ENCODE results near the gene LRBA. TPM values are rescaled to one million over a fixed set of nuclear protein-coding genes. Genes with fewer than 3 reads are reported as not detected.
"Not testable (repeated sequence)": the region's sequence is repeated elsewhere in the genome, so short reads cannot be mapped to it uniquely, and the experiment has no call there.

The LRBA gene
- total RNA-seq, 3 donors from 2014 or later (not counting 1 experiment from before 2014, with no cell fraction given) = 72.1 to 87.6 (median 83.1) TPM

DNA sequence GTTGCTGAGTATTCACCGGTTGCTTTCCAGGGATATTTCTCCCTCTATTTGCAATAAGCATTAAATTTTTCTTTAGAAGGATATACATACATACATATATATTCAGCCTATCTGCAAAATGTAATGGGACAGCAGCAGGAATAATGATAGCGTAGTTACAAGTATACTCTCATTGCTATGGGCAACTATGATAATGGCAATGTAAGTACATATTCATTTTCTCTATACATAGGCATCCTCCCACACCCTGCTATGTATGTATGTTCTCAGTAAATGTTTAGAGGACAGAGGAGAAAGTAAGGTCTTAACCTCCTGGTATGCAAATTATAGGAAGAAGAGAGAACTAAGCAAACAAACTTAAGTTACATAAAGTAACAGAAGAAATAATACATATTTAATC is 452.8 kb downstream of the LRBA start:
- WGBS (ENCODE audit: insufficient coverage) = 100% methylated on average over 1 of the region's 2 CpGs
- Histone ChIP-seq H3K4me1 (ENCODE audit: control insufficient read depth, insufficient read depth, low read length) (no peaks in the 10 kb centered on the region), H3K36me3 (ENCODE audit: control insufficient read depth, insufficient read depth, low read length) (no peaks in the 10 kb centered on the region), H3K4me3 (ENCODE audit: low read length) (no peak overlapping the region), H3K27ac (ENCODE audit: low read length) (no peak overlapping the region), H3K27me3 (ENCODE audit: control insufficient read depth, insufficient read depth, low read length) (no peaks in the 10 kb centered on the region), H3K9me3 (ENCODE audit: control insufficient read depth, insufficient read depth, low read length) (no peaks in the 10 kb centered on the region)
- no peak for ATAC-seq
- H3K36me3 Mint-ChIP-seq = no peaks in the 10 kb centered on the region
- H3K27ac Mint-ChIP-seq = no peak overlapping the region
- no peak for DNase-seq
- TF ChIP-seq, protein P1, sequence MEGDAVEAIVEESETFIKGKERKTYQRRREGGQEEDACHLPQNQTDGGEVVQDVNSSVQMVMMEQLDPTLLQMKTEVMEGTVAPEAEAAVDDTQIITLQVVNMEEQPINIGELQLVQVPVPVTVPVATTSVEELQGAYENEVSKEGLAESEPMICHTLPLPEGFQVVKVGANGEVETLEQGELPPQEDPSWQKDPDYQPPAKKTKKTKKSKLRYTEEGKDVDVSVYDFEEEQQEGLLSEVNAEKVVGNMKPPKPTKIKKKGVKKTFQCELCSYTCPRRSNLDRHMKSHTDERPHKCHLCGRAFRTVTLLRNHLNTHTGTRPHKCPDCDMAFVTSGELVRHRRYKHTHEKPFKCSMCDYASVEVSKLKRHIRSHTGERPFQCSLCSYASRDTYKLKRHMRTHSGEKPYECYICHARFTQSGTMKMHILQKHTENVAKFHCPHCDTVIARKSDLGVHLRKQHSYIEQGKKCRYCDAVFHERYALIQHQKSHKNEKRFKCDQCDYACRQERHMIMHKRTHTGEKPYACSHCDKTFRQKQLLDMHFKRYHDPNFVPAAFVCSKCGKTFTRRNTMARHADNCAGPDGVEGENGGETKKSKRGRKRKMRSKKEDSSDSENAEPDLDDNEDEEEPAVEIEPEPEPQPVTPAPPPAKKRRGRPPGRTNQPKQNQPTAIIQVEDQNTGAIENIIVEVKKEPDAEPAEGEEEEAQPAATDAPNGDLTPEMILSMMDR (IDR thresholded peaks at IDR 0.05) = no peak
- H3K4me3 Mint-ChIP-seq = no peak overlapping the region
- H3K27me3 Mint-ChIP-seq (ENCODE audit: low read depth in 2 of 2) = no peaks in the 10 kb centered on the region
- intact Hi-C loops (cut with micrococcal nuclease) = no loop called here
- H3K9me3 Mint-ChIP-seq = peaks cover 3 to 4% of the 10 kb centered on the region in 2 donors
- peaks cover 1 to 5% of the 10 kb centered on the region in 2 donors for H3K4me1 Mint-ChIP-seq

DNA sequence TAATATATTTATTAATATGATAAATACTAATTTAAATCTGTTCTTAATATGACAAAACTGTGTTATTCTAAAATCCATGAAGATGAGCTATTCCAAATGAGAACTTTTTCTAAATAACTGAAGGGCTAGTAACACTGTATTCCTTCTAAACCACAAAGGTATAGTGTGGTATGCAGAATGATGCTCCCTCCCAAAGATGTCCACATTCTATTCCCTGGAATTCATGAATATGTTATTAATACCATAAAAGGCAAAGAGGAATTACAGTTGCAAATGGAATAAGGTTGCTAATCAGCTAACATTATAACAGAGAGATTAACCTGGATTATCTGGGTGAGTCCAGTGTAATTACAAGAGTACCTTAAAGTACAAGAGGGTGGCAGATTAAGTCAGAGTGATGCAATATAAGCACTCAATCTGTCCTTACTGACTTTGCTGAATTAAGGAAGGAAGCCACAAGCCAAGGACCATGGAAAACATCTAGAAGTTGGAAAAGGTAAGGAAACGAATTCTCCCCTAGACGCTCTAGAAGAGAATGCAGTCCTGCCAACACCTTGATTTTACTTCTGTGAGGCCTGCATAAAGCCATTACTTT is 453.8 kb downstream of the LRBA start:
- H3K4me3 Mint-ChIP-seq = no peak overlapping the region
- H3K36me3 Mint-ChIP-seq = no peaks in the 10 kb centered on the region
- Histone ChIP-seq H3K36me3 (ENCODE audit: control insufficient read depth, insufficient read depth, low read length) (no peaks in the 10 kb centered on the region), H3K27me3 (ENCODE audit: control insufficient read depth, insufficient read depth, low read length) (no peaks in the 10 kb centered on the region), H3K4me1 (ENCODE audit: control insufficient read depth, insufficient read depth, low read length) (no peaks in the 10 kb centered on the region), H3K27ac (ENCODE audit: low read length) (no peak overlapping the region), H3K4me3 (ENCODE audit: low read length) (no peak overlapping the region), H3K9me3 (ENCODE audit: control insufficient read depth, insufficient read depth, low read length) (no peaks in the 10 kb centered on the region)
- intact Hi-C loops (cut with micrococcal nuclease) = no loop called here
- ATAC-seq = no peak
- H3K9me3 Mint-ChIP-seq = peaks cover 3 to 4% of the 10 kb centered on the region in 2 donors
- no peak for DNase-seq
- H3K27me3 Mint-ChIP-seq (ENCODE audit: low read depth in 2 of 2) = no peaks in the 10 kb centered on the region
- H3K27ac Mint-ChIP-seq = no peak overlapping the region
- TF ChIP-seq, protein P1 (IDR thresholded peaks at IDR 0.05) = no peak
- WGBS (ENCODE audit: insufficient coverage) = 93% methylated on average over 2 of the region's 2 CpGs
- H3K4me1 Mint-ChIP-seq = peaks cover 7 to 8% of the 10 kb centered on the region in 2 donors

DNA sequence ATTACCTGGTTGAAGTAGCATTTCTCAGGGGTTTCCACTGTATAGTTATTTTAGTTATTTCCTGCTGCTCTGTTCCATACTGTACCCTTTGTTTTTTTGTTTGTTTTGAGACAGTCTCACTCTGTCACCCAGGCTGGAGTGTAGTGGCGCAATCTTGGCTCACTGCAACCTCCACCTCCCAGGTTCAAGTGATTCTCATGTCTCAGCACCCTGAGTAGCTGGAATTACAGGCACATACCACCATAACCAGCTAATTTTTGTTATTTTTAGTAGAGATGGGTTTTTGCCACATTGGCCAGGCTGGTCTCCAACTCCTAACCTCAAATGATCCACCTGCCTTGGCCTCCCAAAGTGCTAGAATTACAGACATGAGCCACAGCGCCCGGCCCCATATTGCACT is 457.3 kb downstream of the LRBA start:
- H3K9me3 Mint-ChIP-seq; H3K4me3 Mint-ChIP-seq; H3K4me3 ChIP-seq (ENCODE audit: low read length); H3K36me3 ChIP-seq (ENCODE audit: control insufficient read depth, insufficient read depth, low read length); DNase-seq; intact Hi-C loops (cut with micrococcal nuclease); H3K27ac ChIP-seq (ENCODE audit: low read length); ATAC-seq; H3K36me3 Mint-ChIP-seq; H3K27me3 Mint-ChIP-seq (ENCODE audit: low read depth in 2 of 2); H3K27me3 ChIP-seq (ENCODE audit: control insufficient read depth, insufficient read depth, low read length); H3K27ac Mint-ChIP-seq; H3K4me1 ChIP-seq (ENCODE audit: control insufficient read depth, insufficient read depth, low read length); H3K9me3 ChIP-seq (ENCODE audit: control insufficient read depth, insufficient read depth, low read length): not testable (repeated sequence)
- 100% methylated on average over 1 of the region's 3 CpGs for WGBS (ENCODE audit: insufficient coverage)
- peaks cover 8 to 17% of the 10 kb centered on the region in 2 donors for H3K4me1 Mint-ChIP-seq

DNA sequence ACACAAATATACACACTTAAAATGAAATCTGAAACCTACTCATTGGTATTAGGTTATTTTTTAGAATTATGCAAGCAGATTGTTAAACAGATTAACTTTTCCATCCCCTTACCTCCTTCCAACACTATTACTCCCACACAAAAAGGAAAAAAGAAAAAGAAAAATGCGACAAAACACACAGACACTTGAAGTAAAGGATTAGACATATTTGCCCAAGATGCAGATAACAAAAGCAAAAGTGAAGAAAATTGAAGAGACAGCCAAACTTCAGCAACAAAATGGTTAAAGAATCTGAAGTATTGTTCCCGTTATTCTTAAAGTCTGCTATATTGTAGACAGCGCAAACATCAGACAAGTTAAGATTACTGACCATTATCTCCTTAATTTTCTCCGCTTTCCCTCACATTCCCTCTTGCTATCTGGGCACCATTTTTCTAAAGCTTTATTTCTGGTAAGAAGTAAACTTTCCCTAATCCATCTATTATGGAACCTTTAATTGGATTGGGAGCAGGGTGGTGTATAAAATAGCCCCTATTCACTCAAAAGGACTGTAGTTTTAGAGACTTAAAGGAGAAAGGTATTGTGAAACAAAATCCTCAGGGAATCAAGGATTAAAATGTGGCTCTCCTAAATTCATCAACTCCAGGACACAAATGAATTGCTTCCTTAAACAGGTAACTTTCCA is 467.8 kb downstream of the LRBA start:
- TF ChIP-seq, protein P1 (IDR thresholded peaks at IDR 0.05) = no peak
- peaks cover 5% of the 10 kb centered on the region in 2 donors for H3K4me1 Mint-ChIP-seq
- Histone ChIP-seq H3K4me3 (ENCODE audit: low read length) (no peak overlapping the region), H3K4me1 (ENCODE audit: control insufficient read depth, insufficient read depth, low read length) (no peaks in the 10 kb centered on the region), H3K36me3 (ENCODE audit: control insufficient read depth, insufficient read depth, low read length) (no peaks in the 10 kb centered on the region), H3K27me3 (ENCODE audit: control insufficient read depth, insufficient read depth, low read length) (no peaks in the 10 kb centered on the region), H3K27ac (ENCODE audit: low read length) (no peak overlapping the region), H3K9me3 (ENCODE audit: control insufficient read depth, insufficient read depth, low read length) (no peaks in the 10 kb centered on the region)
- H3K27ac Mint-ChIP-seq = peak overlapping the region in 1 of 2 donors; percentile 56
- no peaks in the 10 kb centered on the region for H3K36me3 Mint-ChIP-seq
- intact Hi-C loops (cut with micrococcal nuclease) = no loop called here
- DNase-seq (no peak), ATAC-seq (no peak)
- WGBS (ENCODE audit: insufficient coverage) = 98% methylated on average over 3 of the region's 4 CpGs
- no peaks in the 10 kb centered on the region for H3K9me3 Mint-ChIP-seq
- H3K27me3 Mint-ChIP-seq (ENCODE audit: low read depth in 2 of 2) = no peaks in the 10 kb centered on the region
- H3K4me3 Mint-ChIP-seq = no peak overlapping the region

Data from natural killer cell (primary cell).